Endothelial cell (in vitro differentiated cells): Measurements from ENCODE around the gene NAA35. TPM values are rescaled to one million over a fixed set of nuclear protein-coding genes. Genes with fewer than 3 reads are reported as not detected.

Source experiments
- DNase-seq: peaks from one replicate; pipeline ENCODE4 v3.0.0; 2021; ENCODE audit warnings: low spot score
- H3K27ac Mint-ChIP-seq: one replicate; pipeline ENCODE4 v1.8.0; 2021; ENCODE audit warnings: mixed read lengths, inconsistent platforms; ENCODE audit not compliant: unreplicated experiment
- H3K27me3 Mint-ChIP-seq: one replicate; pipeline ENCODE4 v1.8.0; 2021; ENCODE audit warnings: mild to moderate bottlenecking, moderate library complexity, mixed read lengths, inconsistent platforms; ENCODE audit not compliant: unreplicated experiment
- H3K36me3 Mint-ChIP-seq: one replicate; pipeline ENCODE4 v1.8.0; 2021; ENCODE audit warnings: mild to moderate bottlenecking, low read depth, mixed read lengths, inconsistent platforms; ENCODE audit not compliant: unreplicated experiment
- H3K4me1 Mint-ChIP-seq: one replicate; pipeline ENCODE4 v1.8.0; 2021; ENCODE audit warnings: mild to moderate bottlenecking, mixed read lengths, inconsistent platforms; ENCODE audit not compliant: unreplicated experiment
- H3K4me3 Mint-ChIP-seq: one replicate; pipeline ENCODE4 v1.8.0; 2021; ENCODE audit warnings: mild to moderate bottlenecking, mixed read lengths, inconsistent platforms; ENCODE audit not compliant: unreplicated experiment
- H3K9me3 Mint-ChIP-seq: one replicate; pipeline ENCODE4 v1.8.0; 2021; ENCODE audit warnings: mixed read lengths, inconsistent platforms; ENCODE audit not compliant: unreplicated experiment
- CTCF ChIP-seq: fragments of 200-600 bp; sonication (generic); IDR thresholded peaks from one replicate; pipeline ENCODE4 v1.5.0; 2021; ENCODE audit warnings: antibody characterized with exemption; ENCODE audit not compliant: unreplicated experiment
- long read RNA-seq: library from polyadenylated mRNA; unstranded; transcript quantifications from one replicate; pipeline ENCODE4 v2.0.0, GENCODE V29; 2020; ENCODE audit not compliant: unreplicated experiment
- total RNA-seq: library from RNA; stranded (reverse); fragmentation: NEBNext Ultra II Directional; extraction: Animal tissue kit (Norgen Biotek cat#: 25700); gene quantifications from one replicate; pipeline ENCODE4 v1.2.1, GENCODE V29; 2021; ENCODE audit not compliant: unreplicated experiment

Gene NAA35
- 23.4 TPM for total RNA-seq
- long read RNA-seq, partial matches to known transcripts, result 4 of 9 reads
- long read RNA-seq, other reads (novel, unspliced or antisense), result 5 of 9 reads

GRCh38 chr9:85940832-85941621, at the start of gene NAA35:
NAA35 (plus strand) TSS chr9:85941146; CDS start chr9:85942160, 1,014 bp downstream.
- no peaks in the 10 kb centered on the region for H3K36me3 Mint-ChIP-seq
- peak; percentile 99 for DNase-seq
- H3K4me3 Mint-ChIP-seq, result peak within 1 kb of the TSS; percentile 96
- peaks cover 1% of the 10 kb centered on the region for H3K27me3 Mint-ChIP-seq
- no peaks in the 10 kb centered on the region for H3K9me3 Mint-ChIP-seq
- H3K27ac Mint-ChIP-seq, result peak within 1 kb of the TSS; percentile 94
- no peaks in the 10 kb centered on the region for H3K4me1 Mint-ChIP-seq
- no peak for TF ChIP-seq CTCF

- Mint-ChIP-seq H3K4me3 (no peak overlapping the region), H3K36me3 (peaks cover 5% of the 10 kb centered on the region), H3K9me3 (no peaks in the 10 kb centered on the region), H3K27ac (no peak overlapping the region), H3K27me3 (no peaks in the 10 kb centered on the region), H3K4me1 (peaks cover under 1% of the 10 kb centered on the region)
- no peak for TF ChIP-seq CTCF
- DNase-seq, result no peak
These were observed 48.5 kb upstream of the NAA35 start for GRCh38 chr9:85892401-85892800.

GRCh38 chr9:85895685-85896084, 45.3 kb upstream of the NAA35 start:
- Mint-ChIP-seq H3K27me3 (no peaks in the 10 kb centered on the region), H3K4me1 (peaks cover 8% of the 10 kb centered on the region), H3K9me3 (no peaks in the 10 kb centered on the region), H3K4me3 (no peak overlapping the region), H3K27ac (no peak overlapping the region), H3K36me3 (peaks cover 5% of the 10 kb centered on the region)
- DNase-seq, result no peak
- no peak for TF ChIP-seq CTCF

- H3K36me3 Mint-ChIP-seq, result no peaks in the 10 kb centered on the region
- H3K9me3 Mint-ChIP-seq, result no peaks in the 10 kb centered on the region
- no peak overlapping the region for H3K4me3 Mint-ChIP-seq
- no peak for DNase-seq
- H3K27me3 Mint-ChIP-seq, result no peaks in the 10 kb centered on the region
- peaks cover 8% of the 10 kb centered on the region for H3K4me1 Mint-ChIP-seq
- H3K27ac Mint-ChIP-seq, result no peak overlapping the region
- no peak for TF ChIP-seq CTCF
These were observed 43.1 kb upstream of the NAA35 start for GRCh38 chr9:85897848-85898247.

GRCh38 chr9:85898332-85898731, 42.6 kb upstream of the NAA35 start:
- H3K9me3 Mint-ChIP-seq, result no peaks in the 10 kb centered on the region
- no peak for TF ChIP-seq CTCF
- H3K36me3 Mint-ChIP-seq, result no peaks in the 10 kb centered on the region
- no peak for DNase-seq
- H3K4me1 Mint-ChIP-seq, result peaks cover 8% of the 10 kb centered on the region
- no peaks in the 10 kb centered on the region for H3K27me3 Mint-ChIP-seq
- H3K27ac Mint-ChIP-seq, result no peak overlapping the region
- H3K4me3 Mint-ChIP-seq, result no peak overlapping the region
